ENCODE results near the gene DPPA4. TPM values are rescaled to one million over a fixed set of nuclear protein-coding genes. Genes with fewer than 3 reads are reported as not detected.

DPPA4 gene
- total RNA-seq, 1 experiment from 2014 or later = not detected

DNA sequence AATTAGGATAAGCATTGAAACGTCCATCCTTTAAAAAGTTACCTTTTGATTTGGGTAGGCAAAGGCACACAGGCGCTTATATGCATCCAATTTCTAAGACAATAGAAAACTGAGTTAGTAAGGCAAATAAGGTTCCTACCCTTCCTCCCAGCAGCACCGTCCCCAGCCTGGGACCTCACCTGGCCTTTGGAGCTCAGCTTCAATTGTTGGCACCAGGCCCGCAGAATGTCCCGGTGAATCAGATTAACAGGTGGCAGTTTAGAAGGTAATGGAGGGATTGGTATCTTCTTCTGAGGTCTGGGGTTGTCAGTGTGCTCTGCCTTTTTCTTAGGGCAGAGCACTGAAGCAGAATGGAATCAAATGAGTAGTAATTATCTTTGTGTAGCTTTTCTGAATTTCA, 5.7 kb downstream of the DPPA4 start:
- Histone ChIP-seq H3K4me2 (ENCODE audit: low read depth, low read length, poor library complexity, severe bottlenecking) (no peak overlapping the region), H3K9ac (ENCODE audit: low read length) (no peak overlapping the region), H2AFZ (ENCODE audit: low read length) (no peak overlapping the region), H3K4me1 (ENCODE audit: low read length) (no peaks in the 10 kb centered on the region), H3K9me3 (ENCODE audit: low read length) (no peaks in the 10 kb centered on the region), H3K36me3 (ENCODE audit: insufficient read depth, low read length) (no peaks in the 10 kb centered on the region), H3K27me3 (ENCODE audit: low read length) (no peaks in the 10 kb centered on the region), H3K9me2 (replicated peaks; ENCODE audit: insufficient read depth, low read length) (no peaks in the 10 kb centered on the region), H3K4me3 (ENCODE audit: low read length) (no peak overlapping the region), H3K79me2 (ENCODE audit: low read length) (no peaks in the 10 kb centered on the region), H3K27ac (ENCODE audit: low read length) (no peak overlapping the region), H4K20me1 (ENCODE audit: insufficient read depth, low read depth, low read length) (no peaks in the 10 kb centered on the region)
- no peak for DNase-seq

DNA sequence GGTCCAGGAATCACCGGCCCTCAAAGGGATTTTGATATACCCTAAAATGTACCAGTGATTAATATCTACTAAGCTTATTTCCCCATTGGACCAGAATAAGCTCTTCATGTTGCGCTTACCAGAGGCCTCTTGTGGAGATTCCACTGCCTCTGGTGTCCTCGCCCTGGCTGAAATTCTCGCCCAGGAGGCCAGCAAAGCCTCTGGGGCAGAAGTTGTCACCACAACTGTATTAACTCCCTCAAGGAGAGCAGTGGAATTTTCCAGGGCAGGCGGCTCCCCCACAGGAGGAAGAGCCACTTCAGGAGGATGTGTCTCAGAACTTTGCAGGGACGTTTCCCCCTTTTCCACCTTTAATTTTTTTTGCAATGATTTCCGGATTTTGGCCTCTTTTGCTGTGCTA, 6.9 kb downstream of the DPPA4 start:
- Histone ChIP-seq H3K27ac (ENCODE audit: low read length) (no peak overlapping the region), H3K4me3 (ENCODE audit: low read length) (no peak overlapping the region), H3K4me1 (ENCODE audit: low read length) (no peaks in the 10 kb centered on the region), H2AFZ (ENCODE audit: low read length) (no peak overlapping the region), H3K9me2 (replicated peaks; ENCODE audit: insufficient read depth, low read length) (no peaks in the 10 kb centered on the region), H3K4me2 (ENCODE audit: low read depth, low read length, poor library complexity, severe bottlenecking) (no peak overlapping the region), H3K9ac (ENCODE audit: low read length) (no peak overlapping the region), H3K79me2 (ENCODE audit: low read length) (no peaks in the 10 kb centered on the region), H3K27me3 (ENCODE audit: low read length) (no peaks in the 10 kb centered on the region), H4K20me1 (ENCODE audit: insufficient read depth, low read depth, low read length) (no peaks in the 10 kb centered on the region), H3K36me3 (ENCODE audit: insufficient read depth, low read length) (no peaks in the 10 kb centered on the region), H3K9me3 (ENCODE audit: low read length) (no peaks in the 10 kb centered on the region)
- no peak for DNase-seq

DNA sequence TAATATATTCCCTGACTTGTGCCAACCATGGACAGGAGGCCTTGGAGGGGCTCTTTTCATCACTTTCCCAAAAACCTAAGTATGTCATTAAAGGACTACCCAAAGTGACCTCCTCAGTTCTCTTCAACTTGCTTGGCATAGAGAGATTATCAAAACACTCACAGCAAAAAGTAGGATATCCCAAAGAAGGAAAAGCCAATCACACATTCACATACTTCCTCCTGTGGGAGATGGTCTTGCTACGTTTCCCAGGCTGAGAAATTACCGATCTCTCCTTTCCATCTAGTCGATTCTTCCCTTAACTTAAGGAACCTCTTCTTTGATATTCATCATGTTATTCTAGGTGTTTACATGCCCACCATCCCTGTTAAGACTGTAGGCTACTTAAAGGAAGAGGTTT, 9.1 kb downstream of the DPPA4 start:
- no peak overlapping the region for H2AFZ ChIP-seq (ENCODE audit: low read length)
- H3K9me2 ChIP-seq (replicated peaks; ENCODE audit: insufficient read depth, low read length) = no peaks in the 10 kb centered on the region
- H3K4me1 ChIP-seq (ENCODE audit: low read length) = no peaks in the 10 kb centered on the region
- no peak overlapping the region for H3K4me2 ChIP-seq (ENCODE audit: low read depth, low read length, poor library complexity, severe bottlenecking)
- no peaks in the 10 kb centered on the region for H3K9me3 ChIP-seq (ENCODE audit: low read length)
- H4K20me1 ChIP-seq (ENCODE audit: insufficient read depth, low read depth, low read length) = no peaks in the 10 kb centered on the region
- H3K36me3 ChIP-seq (ENCODE audit: insufficient read depth, low read length) = no peaks in the 10 kb centered on the region
- no peak overlapping the region for H3K27ac ChIP-seq (ENCODE audit: low read length)
- no peaks in the 10 kb centered on the region for H3K79me2 ChIP-seq (ENCODE audit: low read length)
- no peak overlapping the region for H3K4me3 ChIP-seq (ENCODE audit: low read length)
- DNase-seq = no peak
- H3K9ac ChIP-seq (ENCODE audit: low read length) = no peak overlapping the region
- no peaks in the 10 kb centered on the region for H3K27me3 ChIP-seq (ENCODE audit: low read length)

DNA sequence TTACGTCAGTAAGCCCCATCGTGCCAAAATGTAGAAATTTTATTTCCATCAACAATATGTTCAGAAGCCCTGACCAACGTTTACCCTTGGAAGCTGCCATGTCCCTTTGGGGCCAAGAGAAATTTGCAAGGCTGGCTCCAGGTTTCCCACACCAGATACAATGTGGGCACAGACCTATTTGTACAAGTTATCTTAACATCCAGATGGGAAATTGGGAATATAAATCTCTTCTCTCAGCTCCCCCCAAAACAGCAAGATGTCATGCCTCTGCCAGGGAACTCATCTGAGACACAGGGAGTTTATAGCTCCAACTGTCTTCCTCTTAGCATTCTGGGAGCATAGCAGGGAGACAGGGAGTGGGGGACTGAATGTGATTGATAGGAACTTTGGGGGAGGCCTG, 11.7 kb downstream of the DPPA4 start:
- H3K4me3 ChIP-seq (ENCODE audit: low read length) = no peak overlapping the region
- H3K36me3 ChIP-seq (ENCODE audit: insufficient read depth, low read length) = no peaks in the 10 kb centered on the region

DNA sequence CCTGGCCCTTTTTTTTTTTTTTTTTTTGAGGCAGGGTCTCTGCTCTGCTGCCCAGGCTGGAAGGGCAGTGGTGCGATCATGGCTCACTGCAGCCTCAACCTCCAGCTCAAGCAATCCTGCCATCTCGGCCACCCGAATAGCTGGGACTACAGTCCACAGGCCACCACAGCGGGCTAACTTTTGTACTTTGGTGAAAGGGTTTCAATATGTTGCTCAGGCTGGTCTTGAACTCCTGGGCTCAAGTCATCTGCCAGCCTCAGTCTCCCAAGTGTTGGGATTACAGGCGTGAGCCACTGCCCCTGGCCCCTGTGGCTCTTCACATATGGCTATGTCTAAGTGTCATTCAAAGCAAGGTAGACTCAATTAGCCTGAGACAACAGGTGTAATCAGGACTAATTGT, 12.2 kb downstream of the DPPA4 start:
- no peaks in the 10 kb centered on the region for H3K4me1 ChIP-seq (ENCODE audit: low read length)
- no peak overlapping the region for H3K9ac ChIP-seq (ENCODE audit: low read length)
- H3K9me2 ChIP-seq (replicated peaks; ENCODE audit: insufficient read depth, low read length) = no peaks in the 10 kb centered on the region
- DNase-seq = no peak
- H3K27me3 ChIP-seq (ENCODE audit: low read length) = no peaks in the 10 kb centered on the region
- H3K9me3 ChIP-seq (ENCODE audit: low read length) = no peaks in the 10 kb centered on the region
- no peak overlapping the region for H3K27ac ChIP-seq (ENCODE audit: low read length)
- H4K20me1 ChIP-seq (ENCODE audit: insufficient read depth, low read depth, low read length) = no peaks in the 10 kb centered on the region
- H3K4me2 ChIP-seq (ENCODE audit: low read depth, low read length, poor library complexity, severe bottlenecking) = no peak overlapping the region
- no peaks in the 10 kb centered on the region for H3K36me3 ChIP-seq (ENCODE audit: insufficient read depth, low read length)
- H3K4me3 ChIP-seq (ENCODE audit: low read length) = no peak overlapping the region
- no peak overlapping the region for H2AFZ ChIP-seq (ENCODE audit: low read length)
- H3K79me2 ChIP-seq (ENCODE audit: low read length) = no peaks in the 10 kb centered on the region

More for the DNA sequence above, 11.7 kb downstream of the DPPA4 start:
- no peak overlapping the region for H3K4me2 ChIP-seq (ENCODE audit: low read depth, low read length, poor library complexity, severe bottlenecking)
- no peaks in the 10 kb centered on the region for H3K9me3 ChIP-seq (ENCODE audit: low read length)
- no peaks in the 10 kb centered on the region for H3K79me2 ChIP-seq (ENCODE audit: low read length)
- H2AFZ ChIP-seq (ENCODE audit: low read length) = no peak overlapping the region
- no peaks in the 10 kb centered on the region for H3K27me3 ChIP-seq (ENCODE audit: low read length)
- H3K4me1 ChIP-seq (ENCODE audit: low read length) = no peaks in the 10 kb centered on the region
- H3K9me2 ChIP-seq (replicated peaks; ENCODE audit: insufficient read depth, low read length) = no peaks in the 10 kb centered on the region
- no peak overlapping the region for H3K9ac ChIP-seq (ENCODE audit: low read length)
- no peaks in the 10 kb centered on the region for H4K20me1 ChIP-seq (ENCODE audit: insufficient read depth, low read depth, low read length)
- no peak overlapping the region for H3K27ac ChIP-seq (ENCODE audit: low read length)
- DNase-seq = no peak

DNA sequence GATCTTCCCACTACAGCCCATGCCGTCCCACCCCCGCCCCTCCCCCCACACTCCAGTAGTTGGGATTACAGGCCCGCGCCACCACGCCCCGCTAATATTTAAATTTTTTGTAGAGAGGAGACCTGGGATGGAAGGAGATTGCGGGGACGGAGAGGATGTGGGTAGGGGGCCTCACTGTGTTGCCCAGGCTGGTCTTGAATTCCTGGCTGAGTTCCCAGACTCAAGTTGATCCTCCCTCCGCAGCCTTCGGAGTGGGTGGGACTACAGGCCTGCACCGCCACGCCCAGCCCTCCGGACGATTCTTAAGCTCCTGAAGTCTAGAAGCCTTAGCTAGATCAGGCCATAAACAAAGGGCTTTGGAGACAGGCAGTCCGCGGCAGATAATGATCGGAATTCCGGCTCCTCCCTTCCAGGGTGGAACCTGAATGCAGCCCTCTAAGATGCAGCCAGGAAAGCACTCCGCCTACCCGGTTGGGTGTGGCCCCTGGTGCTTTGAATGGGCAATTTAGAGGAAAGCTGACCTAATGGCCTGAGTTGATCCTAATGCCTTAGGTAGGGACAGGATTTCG, 21.1 kb downstream of the DPPA4 start, which contains the start of gene DPPA2:
DPPA2 (minus strand) TSS at position 356 of the 569 bp plus-strand sequence. CDS start 1,975 bp downstream, outside the sequence.
- no peak for DNase-seq
- Histone ChIP-seq H3K9me3 (ENCODE audit: low read length) (no peaks in the 10 kb centered on the region), H3K27me3 (ENCODE audit: low read length) (no peaks in the 10 kb centered on the region), H4K20me1 (ENCODE audit: insufficient read depth, low read depth, low read length) (no peaks in the 10 kb centered on the region), H3K4me1 (ENCODE audit: low read length) (no peaks in the 10 kb centered on the region), H3K36me3 (ENCODE audit: insufficient read depth, low read length) (no peaks in the 10 kb centered on the region), H3K4me3 (ENCODE audit: low read length) (no peak within 1 kb of the TSS), H2AFZ (ENCODE audit: low read length) (no peak within 1 kb of the TSS), H3K9ac (ENCODE audit: low read length) (no peak within 1 kb of the TSS), H3K27ac (ENCODE audit: low read length) (no peak within 1 kb of the TSS), H3K79me2 (ENCODE audit: low read length) (no peaks in the 10 kb centered on the region), H3K9me2 (replicated peaks; ENCODE audit: insufficient read depth, low read length) (no peaks in the 10 kb centered on the region), H3K4me2 (ENCODE audit: low read depth, low read length, poor library complexity, severe bottlenecking) (no peak within 1 kb of the TSS)

DNA sequence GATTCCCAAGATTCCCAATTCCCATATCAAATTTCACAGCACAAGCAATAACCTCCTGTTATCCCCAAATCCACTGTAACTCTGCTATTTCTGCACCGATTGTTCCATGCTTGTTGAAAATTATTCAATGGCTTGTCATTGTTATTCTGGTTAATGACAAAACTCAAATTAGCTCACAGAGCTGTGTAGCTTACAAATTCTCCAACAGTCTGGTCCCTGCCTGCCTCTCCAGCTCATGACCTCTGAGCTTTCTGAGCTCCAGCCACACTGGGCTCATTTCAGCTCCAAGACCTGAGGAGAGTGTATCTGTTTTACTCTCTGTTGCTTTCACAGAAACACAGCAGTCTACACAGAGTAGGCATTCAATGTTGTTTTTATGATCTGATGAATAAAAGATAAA, 24.3 kb downstream of the DPPA4 start:
- Histone ChIP-seq H3K9ac (ENCODE audit: low read length) (no peak overlapping the region), H3K36me3 (ENCODE audit: insufficient read depth, low read length) (no peaks in the 10 kb centered on the region), H3K9me3 (ENCODE audit: low read length) (no peaks in the 10 kb centered on the region), H3K79me2 (ENCODE audit: low read length) (no peaks in the 10 kb centered on the region), H3K4me3 (ENCODE audit: low read length) (no peak overlapping the region), H3K27ac (ENCODE audit: low read length) (no peak overlapping the region), H3K9me2 (replicated peaks; ENCODE audit: insufficient read depth, low read length) (no peaks in the 10 kb centered on the region), H3K27me3 (ENCODE audit: low read length) (no peaks in the 10 kb centered on the region), H3K4me2 (ENCODE audit: low read depth, low read length, poor library complexity, severe bottlenecking) (no peak overlapping the region), H4K20me1 (ENCODE audit: insufficient read depth, low read depth, low read length) (no peaks in the 10 kb centered on the region), H2AFZ (ENCODE audit: low read length) (no peak overlapping the region), H3K4me1 (ENCODE audit: low read length) (no peaks in the 10 kb centered on the region)
- DNase-seq = no peak

DNA sequence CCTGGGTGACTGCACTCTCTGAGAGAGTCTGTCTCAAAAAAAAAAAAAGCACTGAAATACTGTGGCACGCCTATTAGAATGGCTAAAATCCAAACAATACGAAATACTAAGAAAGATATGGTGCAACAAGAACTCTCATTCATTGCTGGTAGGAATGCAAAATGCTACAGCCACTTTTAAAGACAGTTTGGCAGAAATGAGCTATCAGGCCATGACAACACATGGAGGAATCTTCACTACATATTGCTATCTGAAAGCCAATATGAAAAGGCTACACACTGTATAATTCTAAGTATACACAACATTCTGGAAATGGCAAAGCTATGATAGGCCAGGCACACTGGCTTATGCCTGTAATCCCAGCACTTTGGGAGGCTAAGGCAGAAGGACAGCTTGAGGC, 39.9 kb downstream of the DPPA4 start:
- Histone ChIP-seq H3K9me3 (ENCODE audit: low read length) (no peaks in the 10 kb centered on the region), H3K9ac (ENCODE audit: low read length) (no peak overlapping the region), H3K4me2 (ENCODE audit: low read depth, low read length, poor library complexity, severe bottlenecking) (no peak overlapping the region), H2AFZ (ENCODE audit: low read length) (no peak overlapping the region), H3K9me2 (replicated peaks; ENCODE audit: insufficient read depth, low read length) (no peaks in the 10 kb centered on the region; the same call in 1 of the 2 replicates), H3K4me1 (ENCODE audit: low read length) (no peaks in the 10 kb centered on the region), H3K4me3 (ENCODE audit: low read length) (no peak overlapping the region), H4K20me1 (ENCODE audit: insufficient read depth, low read depth, low read length) (no peaks in the 10 kb centered on the region), H3K27ac (ENCODE audit: low read length) (no peak overlapping the region), H3K27me3 (ENCODE audit: low read length) (no peaks in the 10 kb centered on the region), H3K36me3 (ENCODE audit: insufficient read depth, low read length) (no peaks in the 10 kb centered on the region), H3K79me2 (ENCODE audit: low read length) (no peaks in the 10 kb centered on the region)
- DNase-seq = no peak

DNA sequence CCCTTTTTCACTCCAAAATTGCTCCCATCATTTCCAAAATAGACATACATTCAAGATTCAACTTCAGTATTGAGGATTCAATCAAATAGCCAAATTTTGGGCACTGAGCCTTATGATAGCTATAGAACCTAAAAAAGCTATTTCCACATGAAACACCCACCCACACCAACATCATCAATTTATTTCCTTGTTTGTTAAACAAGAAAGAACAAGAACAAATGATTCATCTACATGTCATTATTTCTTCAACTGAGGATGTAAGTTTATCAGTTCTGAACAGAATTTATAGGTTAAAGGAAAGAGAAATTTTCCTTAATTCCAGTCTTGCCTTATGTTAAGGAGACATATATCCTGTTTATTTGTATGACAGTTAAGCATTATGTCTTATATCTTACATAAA, 53.3 kb downstream of the DPPA4 start:
- no peak overlapping the region for H3K4me3 ChIP-seq (ENCODE audit: low read length)
- no peaks in the 10 kb centered on the region for H4K20me1 ChIP-seq (ENCODE audit: insufficient read depth, low read depth, low read length)

More for the DNA sequence above, 53.3 kb downstream of the DPPA4 start:
- H3K9me2 ChIP-seq (replicated peaks; ENCODE audit: insufficient read depth, low read length) = no peaks in the 10 kb centered on the region
- no peaks in the 10 kb centered on the region for H3K4me1 ChIP-seq (ENCODE audit: low read length)
- no peak overlapping the region for H3K27ac ChIP-seq (ENCODE audit: low read length)
- no peaks in the 10 kb centered on the region for H3K9me3 ChIP-seq (ENCODE audit: low read length)
- no peaks in the 10 kb centered on the region for H3K27me3 ChIP-seq (ENCODE audit: low read length)
- H2AFZ ChIP-seq (ENCODE audit: low read length) = no peak overlapping the region
- no peaks in the 10 kb centered on the region for H3K79me2 ChIP-seq (ENCODE audit: low read length)
- no peaks in the 10 kb centered on the region for H3K36me3 ChIP-seq (ENCODE audit: insufficient read depth, low read length)
- DNase-seq = no peak
- H3K9ac ChIP-seq (ENCODE audit: low read length) = no peak overlapping the region
- no peak overlapping the region for H3K4me2 ChIP-seq (ENCODE audit: low read depth, low read length, poor library complexity, severe bottlenecking)
